HG03520 (cell line): ENCODE data around the gene P2RY6.
"Not testable (repeated sequence)": the region's sequence is repeated elsewhere in the genome, so short reads cannot be mapped to it uniquely, and the experiment has no call there.

Experiments
- ATAC-seq: cut with Tn5 transposase; IDR thresholded peaks from one replicate; pipeline ENCODE4 v1.9.1; 2021; ENCODE audit warnings: mild to moderate bottlenecking, moderate library complexity; ENCODE audit not compliant: unreplicated experiment

The P2RY6 gene

DNA sequence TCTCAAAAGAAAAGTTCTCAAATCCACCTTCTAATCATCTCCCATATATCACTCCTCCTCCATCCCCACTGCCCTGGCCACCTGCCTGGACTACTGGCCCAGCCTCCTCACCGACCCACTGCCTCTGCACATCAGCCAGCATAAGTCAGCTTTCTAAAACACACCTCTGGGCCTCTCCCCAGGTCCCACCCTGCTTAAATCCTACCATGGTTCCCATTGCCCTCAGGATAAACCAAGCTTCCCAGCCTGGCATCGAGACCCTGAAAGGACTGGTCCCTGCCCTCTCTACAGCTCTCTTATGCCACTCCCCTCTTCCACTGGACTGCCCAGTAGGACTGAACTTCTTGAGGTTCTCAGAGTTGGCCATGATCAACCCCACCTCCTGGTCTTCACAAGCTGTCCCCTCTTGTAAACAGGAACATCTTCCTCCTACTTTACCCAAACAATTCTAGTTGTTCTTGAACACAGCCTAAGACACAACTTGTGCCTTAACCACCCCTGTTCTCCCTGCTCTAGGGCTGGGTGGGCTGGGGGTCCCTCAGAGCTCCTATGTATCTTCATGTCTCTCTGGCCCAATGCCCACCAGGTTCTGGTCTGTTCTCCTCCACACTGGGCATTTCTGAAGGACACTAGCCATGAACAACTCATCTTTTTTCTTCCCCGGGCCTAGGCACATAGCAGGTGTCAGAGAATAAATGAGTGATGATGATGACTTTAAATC lies 12.6 kb upstream of the P2RY6 start:
- ATAC-seq: no peak

DNA sequence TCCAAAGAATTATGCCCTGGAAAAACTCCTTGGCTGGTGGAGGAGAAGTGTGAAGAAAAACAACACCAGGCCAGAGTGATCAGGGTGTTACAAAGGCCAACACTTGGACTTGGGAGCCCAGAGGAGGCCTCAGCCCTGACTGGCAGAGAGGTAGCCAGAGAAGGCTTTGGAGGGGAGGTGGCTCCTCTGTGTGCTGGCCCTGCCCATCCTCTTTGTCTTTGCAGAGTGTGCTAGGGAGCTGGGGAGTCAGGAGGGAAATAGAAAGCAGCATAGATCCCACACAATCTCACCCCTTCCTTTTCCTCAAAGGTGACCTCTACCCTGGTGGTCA lies 12.0 kb upstream of the P2RY6 start:
- no peak for ATAC-seq

DNA sequence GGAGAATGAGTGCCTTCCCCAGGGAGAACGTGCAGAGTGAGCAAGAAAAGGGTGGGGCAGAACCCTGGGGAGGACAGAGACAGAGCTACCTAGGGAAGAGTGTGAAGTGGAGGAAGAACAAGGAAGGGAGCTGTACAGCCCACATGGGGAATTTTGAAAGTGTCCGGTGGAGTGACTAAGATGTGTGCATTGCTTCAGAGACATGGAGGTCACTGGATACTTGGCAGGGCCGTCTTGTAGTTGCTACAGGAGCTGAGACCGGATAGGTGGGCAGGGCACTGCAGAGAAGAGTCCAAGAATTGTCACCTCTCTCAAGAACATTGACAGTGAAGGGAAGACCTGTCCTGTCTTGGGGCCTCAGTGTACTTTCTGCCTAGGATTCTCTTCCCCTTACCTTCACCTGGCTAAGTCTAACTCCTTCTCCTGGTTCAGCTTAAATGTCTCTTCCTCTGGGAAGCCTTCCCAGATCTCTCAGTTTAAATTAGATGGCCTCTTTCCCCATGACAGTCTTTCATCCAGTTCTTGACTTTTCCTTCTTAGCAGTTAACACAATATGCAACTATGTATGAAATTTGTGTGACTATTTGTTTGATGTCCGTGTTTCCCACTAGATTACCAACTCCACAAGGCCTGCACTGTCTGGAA lies 9.2 kb upstream of the P2RY6 start:
- no peak for ATAC-seq

DNA sequence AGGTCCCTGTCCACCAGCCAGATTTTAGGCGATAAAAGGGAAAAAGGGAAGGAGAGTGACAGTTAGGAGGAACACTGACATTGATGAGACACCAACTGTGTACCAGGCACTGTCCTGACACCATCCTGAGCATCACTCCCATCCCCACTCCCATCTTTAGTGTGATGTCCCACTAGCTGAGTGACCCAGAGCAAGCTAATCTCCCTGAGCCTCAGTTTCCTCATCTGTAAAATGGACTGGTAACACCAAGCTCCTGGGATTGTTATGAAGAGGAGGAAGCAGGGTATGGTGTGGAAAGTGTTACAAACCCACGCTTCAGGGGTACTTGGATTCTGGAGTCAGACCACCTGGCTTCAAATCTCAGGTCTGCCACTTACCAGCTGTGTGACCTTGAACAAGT lies 8.5 kb upstream of the P2RY6 start:
- no peak for ATAC-seq

DNA sequence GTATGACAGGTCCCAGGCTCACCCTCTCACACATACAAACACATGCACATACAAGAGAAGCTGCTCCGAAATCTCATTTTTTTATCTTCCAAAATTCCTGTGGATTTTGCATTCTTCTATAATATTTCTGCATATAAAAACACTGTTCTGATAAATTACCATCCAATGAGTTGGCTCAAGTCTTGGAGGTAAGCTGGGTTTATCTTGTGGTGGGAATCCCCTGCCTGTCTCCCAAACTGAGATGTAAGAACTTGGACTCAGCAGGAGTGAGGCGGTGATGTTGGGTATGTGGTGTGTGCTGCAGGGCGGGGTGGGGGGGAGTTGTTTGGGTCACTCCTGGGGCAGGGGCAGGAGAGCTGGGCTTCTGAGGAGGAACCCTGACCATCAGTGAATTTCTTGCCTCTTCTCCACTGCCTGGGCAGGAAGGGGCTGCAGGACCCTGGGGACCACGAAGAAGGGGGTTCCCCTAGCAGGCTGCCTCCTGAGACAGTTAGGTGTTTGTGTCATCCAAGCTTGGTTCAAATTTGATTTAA lies 6.8 kb upstream of the P2RY6 start:
- no peak for ATAC-seq

DNA sequence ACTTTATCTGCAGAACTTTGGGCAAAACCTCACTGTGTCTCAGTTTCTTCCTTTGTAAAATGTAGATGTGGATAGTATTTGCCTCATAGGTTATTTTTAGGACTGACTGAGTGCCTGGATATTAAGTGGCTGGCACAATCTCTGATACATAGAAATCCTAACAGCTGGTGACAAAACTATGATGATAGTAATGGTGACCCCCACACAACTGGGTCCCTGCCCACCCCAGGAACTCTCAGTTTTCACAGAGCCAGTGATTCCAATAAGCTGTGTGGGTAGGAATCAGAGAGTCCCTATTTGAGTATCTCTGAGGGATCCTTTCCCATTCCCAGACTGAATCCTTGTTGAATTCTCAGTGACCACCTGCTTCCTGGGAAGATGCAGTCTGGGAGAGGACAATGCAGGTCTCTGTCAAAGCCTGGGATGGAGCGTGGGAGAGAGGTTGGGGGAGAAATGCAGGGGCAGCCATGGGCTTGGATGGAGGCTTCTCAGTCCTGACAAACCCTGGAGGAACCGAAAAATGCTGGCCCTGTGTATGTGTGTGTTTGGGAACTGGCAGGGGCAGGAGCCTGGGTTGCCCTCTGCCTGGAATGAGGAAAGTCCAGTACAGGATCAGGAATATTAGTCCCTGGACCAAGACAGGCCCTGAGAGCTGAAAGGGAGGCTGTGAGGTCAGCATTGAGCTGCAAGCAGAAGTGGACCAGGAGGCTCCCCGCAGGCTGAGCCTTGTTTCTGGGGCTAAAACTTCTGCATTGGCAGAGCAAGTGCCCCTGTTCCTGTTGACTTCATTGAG lies 6.1 kb upstream of the P2RY6 start:
- no peak for ATAC-seq

DNA sequence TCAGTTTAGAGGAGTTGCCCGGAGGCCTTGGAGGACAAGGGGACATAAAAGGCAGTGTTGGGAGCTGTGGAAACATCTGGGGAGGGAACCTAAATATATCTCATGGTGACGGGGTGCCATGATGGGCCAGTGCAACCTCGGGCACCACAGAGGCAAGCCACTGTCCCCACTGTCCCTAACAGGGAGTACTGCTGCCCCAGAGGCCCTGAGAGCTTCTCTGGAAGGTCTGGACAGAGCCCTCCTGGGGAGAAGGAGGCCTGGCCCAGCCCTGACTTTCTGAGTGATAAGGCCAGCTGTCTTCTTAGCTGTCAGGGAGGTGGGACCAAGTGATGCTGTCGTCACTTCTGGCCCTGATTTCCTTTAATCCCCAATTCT lies 5.5 kb upstream of the P2RY6 start:
- no peak for ATAC-seq

DNA sequence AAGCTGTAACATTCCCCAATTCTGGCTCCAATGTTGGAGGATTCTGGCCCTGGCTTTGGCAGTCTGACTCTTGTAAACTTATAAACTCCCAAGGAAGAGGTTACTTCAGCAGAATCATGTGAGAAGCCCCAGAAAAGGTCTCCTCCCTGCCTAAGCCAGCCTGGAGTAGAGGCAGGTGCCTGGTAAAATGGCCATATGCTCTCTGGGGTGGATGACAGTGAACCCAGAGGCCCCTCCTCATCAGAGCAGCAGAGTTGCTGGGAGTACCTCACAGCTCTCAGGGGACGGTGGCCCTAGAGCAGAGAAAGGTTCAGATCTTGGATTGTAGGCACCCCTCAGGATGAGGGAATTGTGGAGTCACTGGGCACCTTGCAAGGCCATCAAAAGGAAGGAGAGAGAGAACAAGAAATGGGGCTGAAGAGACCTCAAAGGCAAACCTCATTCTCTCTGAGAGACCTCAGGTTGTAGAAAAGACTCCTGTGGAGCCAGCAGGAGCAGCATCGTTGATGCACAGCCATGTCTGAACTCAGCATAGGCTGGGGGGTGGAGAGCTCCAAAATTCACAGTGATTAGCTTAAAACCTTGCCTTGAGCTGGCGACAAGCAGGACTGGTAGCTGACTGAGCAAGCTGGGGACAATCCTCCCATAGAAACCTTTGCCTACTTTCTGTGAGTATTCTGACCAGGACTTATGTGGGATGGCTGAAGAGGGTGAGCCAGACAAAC lies 4.9 kb upstream of the P2RY6 start:
- ATAC-seq: no peak

DNA sequence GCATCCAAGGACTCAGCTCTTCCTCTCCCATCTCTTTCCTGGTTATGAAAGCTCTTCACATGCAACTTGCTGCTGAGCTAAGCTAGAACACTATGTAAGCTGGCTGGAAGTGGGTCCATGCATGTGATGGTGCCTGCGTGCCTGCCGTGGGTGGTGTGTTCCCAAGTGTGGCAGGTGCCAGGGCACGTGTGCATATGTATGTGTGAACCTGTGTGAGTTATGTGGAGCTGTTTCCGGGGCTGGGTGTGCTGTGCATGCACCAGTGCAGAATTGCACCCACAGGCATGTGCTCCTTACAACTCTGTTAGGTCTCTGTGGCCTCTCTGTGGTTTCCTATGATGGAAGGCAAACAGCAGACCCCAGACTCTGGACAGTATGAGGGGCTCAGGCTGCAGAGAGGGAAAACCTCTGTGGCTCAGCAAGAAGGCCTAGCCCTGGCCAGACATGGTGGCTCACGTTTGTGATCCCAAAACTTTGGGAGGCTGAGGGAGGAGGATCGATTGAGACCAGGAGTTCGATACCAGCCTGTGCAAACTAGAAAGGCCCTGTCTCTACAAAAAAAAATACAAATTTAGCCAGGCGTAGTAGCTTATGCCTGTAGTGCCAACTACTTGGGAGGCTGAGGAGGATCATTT lies 4.1 kb upstream of the P2RY6 start:
- no peak for ATAC-seq

DNA sequence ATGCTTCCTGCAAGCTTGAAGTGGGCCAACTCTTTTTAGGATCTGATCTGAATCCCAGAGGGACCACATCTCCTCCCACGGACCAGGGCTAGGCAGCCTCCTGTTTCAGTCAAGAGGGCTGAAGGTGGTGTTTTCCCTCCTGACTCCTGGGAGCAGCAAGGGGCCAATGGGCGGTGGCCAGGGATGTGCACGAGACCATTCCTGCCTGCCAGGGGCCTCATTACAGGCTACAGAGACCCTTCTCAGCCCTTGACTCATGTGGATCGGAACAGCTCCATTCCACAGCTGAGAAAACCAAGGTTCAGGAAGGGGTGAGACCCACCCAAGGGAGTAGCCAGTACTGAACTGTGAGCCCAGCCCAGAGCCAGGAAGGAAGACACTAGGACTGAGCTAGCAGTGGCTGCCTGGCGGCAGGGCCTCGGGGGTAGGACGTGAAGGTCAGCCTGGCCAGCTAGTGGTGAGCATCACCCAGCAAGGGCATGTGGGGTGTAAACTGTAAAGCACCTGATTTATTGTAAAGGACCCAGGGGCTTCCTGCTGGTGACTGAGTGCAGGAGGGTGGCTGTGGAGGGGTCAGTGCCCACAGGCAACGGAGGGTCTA lies 3.4 kb upstream of the P2RY6 start:
- ATAC-seq: no peak

DNA sequence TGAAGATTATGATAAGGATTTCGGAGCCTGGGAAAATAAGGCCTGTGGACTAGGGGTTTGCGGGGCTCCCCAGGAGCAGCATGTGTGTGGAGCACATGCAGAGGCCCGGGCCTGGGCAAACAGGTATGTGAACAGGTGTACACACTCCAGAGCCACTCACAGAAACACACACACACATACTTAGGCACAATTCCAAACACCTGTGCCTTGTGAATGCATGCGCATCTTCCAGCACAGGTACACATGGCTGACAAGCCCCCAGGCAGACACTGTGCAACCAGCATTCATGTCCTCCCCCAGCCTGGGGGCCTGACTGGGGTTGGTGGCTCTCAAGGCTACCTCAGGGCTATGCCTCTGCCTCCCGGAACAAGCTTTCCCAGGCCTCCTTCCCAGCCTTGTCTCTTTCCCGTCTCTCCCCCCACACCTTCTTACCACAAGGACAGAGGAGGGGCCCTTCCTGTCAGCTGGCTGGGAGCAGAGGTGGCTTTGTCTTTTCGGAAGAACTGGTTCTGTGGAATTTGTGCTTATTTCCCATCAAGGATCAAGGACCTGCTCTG lies 2.6 kb upstream of the P2RY6 start:
- no peak for ATAC-seq

DNA sequence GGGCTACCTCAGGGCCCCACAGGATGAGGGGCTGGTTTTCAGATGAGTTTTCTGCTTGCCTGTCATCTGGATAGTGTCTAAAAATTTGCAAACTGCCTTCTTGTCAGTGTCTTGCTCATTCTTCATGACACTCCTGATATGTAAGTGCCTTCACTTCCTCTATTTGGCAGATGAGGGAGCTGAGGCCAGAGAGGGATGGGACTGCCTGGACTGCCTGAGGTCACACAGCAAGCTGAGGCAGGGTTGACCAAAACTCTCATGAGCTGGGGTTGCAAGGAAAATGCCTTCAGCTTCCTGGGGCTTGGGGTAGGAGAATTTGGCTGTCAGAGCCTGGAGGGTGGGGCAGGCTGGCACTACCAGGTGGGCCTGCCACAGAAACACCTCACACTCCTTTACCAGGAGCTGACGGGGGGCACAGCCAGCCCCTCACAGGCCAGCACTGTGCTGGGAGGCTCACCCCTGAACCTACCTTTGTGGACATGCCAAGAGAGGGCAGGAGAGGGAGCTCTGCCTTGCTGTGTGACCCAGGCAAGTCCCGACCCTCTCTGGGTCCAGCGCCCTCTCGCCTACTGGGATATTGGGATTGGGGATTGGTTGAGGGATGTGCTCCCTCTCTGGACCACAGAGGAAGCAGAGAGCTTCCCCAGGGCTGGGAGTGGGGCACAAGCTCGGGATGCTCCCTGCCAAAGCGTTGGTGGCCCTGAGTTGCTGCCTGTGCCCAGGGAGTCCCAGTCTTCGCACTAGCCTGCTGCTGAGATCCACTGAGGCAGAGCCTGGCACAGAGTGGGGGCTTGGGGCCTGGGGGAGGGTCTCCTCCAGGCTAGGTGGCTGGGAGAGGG lies 1.9 kb upstream of the P2RY6 start:
- no peak for ATAC-seq

DNA sequence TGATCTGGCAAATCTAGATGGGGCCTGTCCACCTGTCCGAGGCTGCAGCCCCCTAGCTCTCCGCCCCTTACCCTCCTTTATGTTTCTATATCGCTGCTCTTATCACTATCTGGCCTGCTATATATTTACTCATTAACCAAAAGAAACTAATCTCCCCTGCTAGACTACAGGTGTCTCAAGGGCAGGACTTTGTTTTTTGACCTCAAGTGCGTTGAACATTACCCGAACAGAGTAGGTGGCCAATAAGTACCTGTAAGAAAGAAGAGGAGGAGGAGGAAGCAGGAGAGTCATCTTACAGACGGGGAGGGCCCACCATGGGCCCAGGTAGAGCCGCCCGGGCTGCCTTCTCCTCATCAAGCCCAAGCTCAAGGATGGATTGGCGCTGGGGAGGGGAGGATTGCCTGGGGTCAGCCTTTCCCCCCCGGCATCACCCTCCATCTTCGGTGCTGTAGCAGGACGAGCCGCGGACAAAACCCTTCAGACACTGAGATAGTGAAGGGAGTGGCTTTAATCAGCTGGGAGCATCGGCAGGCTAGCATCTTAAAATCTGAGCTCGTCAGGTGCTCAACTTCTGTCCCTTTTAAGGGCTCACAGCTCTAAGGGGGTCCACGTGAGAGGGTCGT lies 1.2 kb upstream of the P2RY6 start:
- no peak for ATAC-seq

DNA sequence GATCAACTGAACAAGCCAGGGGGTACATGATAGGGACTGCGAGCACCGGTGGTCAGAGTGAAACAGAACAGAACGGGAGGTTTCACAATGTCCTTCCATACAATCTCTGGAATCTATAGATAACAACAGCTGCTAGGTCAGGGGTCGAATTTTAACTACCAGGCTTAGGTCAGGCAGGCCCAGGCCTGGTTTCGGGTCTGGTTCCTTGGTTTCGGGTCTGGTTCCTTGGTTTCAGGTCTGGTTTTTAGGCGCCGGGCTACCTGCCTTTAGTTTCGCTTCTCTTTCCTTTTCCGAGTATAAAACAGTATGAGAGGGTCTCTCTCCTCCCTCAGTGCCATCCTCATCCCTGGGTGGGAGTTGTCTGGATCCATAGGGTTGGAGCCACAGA lies 666 bp upstream of the P2RY6 start:
- not testable (repeated sequence) for ATAC-seq

DNA sequence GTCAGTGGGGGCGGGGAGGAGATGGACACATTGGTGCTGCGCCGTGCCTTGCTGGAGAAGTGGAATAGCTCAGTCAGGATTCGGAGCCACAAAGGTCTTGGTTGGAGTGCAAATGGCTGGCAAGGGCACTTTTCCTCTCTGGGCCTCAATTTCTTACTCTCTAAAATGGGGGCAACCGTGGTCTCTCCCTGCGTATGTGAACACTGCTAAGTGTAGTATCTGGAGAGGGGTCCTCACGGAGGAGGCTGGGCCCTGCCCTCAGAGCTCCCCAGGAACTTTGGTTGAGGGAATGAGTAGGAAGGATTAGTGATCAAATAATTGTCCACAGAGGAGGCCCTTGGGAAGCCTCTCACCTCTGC lies 521 bp downstream of the P2RY6 start:
- no peak for ATAC-seq

DNA sequence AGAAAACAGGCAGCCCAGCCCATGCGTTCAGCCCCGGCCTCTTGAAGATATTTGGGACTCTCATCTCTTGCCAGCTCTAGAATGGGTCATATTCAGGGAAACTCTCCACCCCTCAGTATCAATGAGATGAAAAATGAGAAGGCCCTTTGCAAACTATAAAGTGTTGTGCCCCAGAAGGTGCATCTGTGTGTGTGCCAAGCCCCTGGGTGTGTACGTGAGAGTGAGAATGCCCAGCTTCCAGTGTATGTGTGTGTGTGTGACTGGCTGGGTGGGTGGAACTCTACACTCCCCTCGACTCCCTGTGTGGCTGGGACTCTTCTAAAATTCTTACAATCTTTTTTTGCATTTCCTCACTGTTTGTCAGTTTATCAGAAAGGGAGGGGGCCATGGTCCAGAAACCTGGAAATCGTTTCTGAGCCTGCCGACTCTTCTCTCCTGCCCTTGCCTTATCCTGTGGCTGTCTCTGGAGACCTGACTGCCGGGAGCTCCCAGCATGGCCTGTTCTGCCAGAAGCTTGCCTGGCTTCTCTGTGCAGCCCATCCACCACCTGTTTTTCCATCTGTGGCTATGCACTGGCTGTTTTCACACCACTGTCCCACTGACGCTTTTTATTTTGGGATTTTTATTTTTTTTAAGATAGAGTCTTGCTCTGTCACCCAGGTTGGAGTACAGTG lies 1.2 kb downstream of the P2RY6 start:
- ATAC-seq: no peak

DNA sequence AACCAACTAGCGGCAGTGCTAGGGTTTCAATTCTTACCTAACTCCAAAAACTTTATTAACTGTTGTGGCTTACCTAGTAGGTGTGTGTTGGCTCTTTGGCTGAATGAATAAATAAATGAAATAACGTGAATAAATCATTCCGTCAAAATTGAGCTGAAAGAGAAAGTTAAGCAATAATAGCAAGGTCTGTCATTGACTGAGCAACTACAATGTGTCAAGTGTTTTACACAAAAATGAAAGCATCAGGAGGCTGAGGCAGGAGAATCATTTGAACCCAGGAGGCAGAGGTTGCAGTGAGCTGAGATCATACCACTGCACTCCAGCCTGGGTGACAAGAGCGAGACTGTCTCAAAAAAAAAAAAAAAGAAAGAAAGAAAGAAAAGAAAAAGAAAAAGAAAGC lies 2.1 kb downstream of the P2RY6 start:
- not testable (repeated sequence) for ATAC-seq

DNA sequence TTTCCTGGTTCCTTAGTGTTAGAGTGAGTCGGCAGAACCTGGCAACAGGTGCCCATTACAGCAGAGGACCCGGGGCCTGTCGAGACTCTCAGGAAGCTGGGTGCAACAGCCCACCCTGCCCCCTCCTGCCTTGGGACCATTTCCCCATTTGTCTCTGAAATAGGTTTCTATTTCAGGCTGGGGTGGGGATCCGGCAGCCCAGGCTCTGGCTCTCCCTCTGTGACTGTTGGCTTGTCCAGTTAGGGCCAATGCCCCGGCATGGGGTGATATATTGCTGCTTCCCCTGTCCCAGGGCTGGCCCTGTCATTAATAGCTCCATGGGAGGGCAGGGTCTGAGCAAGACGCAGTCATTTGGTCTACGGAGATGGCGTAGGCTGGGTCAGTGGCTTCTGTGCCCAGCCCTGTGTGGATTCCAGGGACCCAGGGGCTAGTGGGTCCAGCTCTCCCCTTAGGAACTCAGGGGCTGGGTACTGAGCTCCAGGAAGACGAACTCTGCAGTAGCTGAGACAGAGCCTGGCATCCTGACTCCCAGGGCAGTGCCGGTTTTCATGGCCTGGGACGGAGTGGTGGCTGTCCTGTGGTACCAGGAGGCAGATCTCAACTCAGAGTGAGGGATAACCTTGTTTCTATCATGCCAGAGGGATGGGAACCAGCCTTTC lies 2.7 kb downstream of the P2RY6 start:
- no peak for ATAC-seq
